GM18505 (cell line): Measurements from ENCODE around the gene FAM163A.

ENCODE experiments used
- ATAC-seq: cut with Tn5 transposase; IDR thresholded peaks from one replicate; pipeline ENCODE4 v1.9.1; 2021; ENCODE audit not compliant: unreplicated experiment
- POLR2A ChIP-seq: IDR thresholded peaks from 4 replicates; pipeline ENCODE4 v1.6.1; 2011; ENCODE audit warnings: borderline replicate concordance; ENCODE audit not compliant: insufficient read depth, insufficient read length; ENCODE audit errors: extremely low read depth

Gene FAM163A

GRCh38 chr1:179807291-179807690 lies 64.2 kb downstream of the FAM163A start:
- no peak for TF ChIP-seq POLR2A
- ATAC-seq: no peak

- no peak for TF ChIP-seq POLR2A
These were observed 64.8 kb downstream of the FAM163A start for GRCh38 chr1:179807691-179808485.

GRCh38 chr1:179808503-179808902 lies 65.4 kb downstream of the FAM163A start:
- TF ChIP-seq POLR2A: no peak
- ATAC-seq: no peak

More at GRCh38 chr1:179807691-179808485, 64.8 kb downstream of the FAM163A start:
- no peak for ATAC-seq

GRCh38 chr1:179809506-179810366 lies 66.6 kb downstream of the FAM163A start:
- ATAC-seq: peak; percentile 67
- TF ChIP-seq POLR2A: no peak

- TF ChIP-seq POLR2A: no peak
These were observed 67.2 kb downstream of the FAM163A start for GRCh38 chr1:179810367-179810715.

GRCh38 chr1:179812501-179813292 lies 69.6 kb downstream of the FAM163A start:
- no peak for ATAC-seq
- TF ChIP-seq POLR2A: no peak

More at GRCh38 chr1:179810367-179810715, 67.2 kb downstream of the FAM163A start:
- ATAC-seq: no peak

- no peak for TF ChIP-seq POLR2A
- ATAC-seq: no peak
These were observed 70.8 kb downstream of the FAM163A start for GRCh38 chr1:179813626-179814545.

- TF ChIP-seq POLR2A: no peak
- peak; percentile 25 for ATAC-seq
These were observed 71.4 kb downstream of the FAM163A start for GRCh38 chr1:179814546-179814838.

GRCh38 chr1:179815641-179816040 lies 72.5 kb downstream of the FAM163A start:
- no peak for ATAC-seq
- no peak for TF ChIP-seq POLR2A

- no peak for TF ChIP-seq POLR2A
These were observed 73.3 kb downstream of the FAM163A start for GRCh38 chr1:179816196-179816960.

GRCh38 chr1:179817056-179817455 lies 74.0 kb downstream of the FAM163A start:
- TF ChIP-seq POLR2A: no peak
- ATAC-seq: no peak

More at GRCh38 chr1:179816196-179816960, 73.3 kb downstream of the FAM163A start:
- no peak for ATAC-seq

GRCh38 chr1:179817789-179818188 lies 74.7 kb downstream of the FAM163A start:
- no peak for ATAC-seq
- TF ChIP-seq POLR2A: no peak
